ENCODE measurements around the gene FASTK.
A peak's percentile ranks its signal among the peaks of the same experiment; 100 is the strongest.

- TF ChIP-seq CTCF (IDR thresholded peaks at IDR 0.05) (peak; percentile 90 to 95 (median 91)), POLR2A (IDR thresholded peaks at IDR 0.05) (no peak)
Measured at GRCh38 chr7:151123822-151124464, 43.3 kb upstream of the FASTK start.

Data from testis (tissue), 2 donors.